Measurements from ENCODE around the gene TNFRSF12A.
"Not testable (repeated sequence)": the region's sequence is repeated elsewhere in the genome, so short reads cannot be mapped to it uniquely, and the experiment has no call there.

Gene TNFRSF12A

GRCh38 chr16:3069146-3069545 is 49.0 kb downstream of the TNFRSF12A start:
- not testable (repeated sequence) for DNase-seq

DNA sequence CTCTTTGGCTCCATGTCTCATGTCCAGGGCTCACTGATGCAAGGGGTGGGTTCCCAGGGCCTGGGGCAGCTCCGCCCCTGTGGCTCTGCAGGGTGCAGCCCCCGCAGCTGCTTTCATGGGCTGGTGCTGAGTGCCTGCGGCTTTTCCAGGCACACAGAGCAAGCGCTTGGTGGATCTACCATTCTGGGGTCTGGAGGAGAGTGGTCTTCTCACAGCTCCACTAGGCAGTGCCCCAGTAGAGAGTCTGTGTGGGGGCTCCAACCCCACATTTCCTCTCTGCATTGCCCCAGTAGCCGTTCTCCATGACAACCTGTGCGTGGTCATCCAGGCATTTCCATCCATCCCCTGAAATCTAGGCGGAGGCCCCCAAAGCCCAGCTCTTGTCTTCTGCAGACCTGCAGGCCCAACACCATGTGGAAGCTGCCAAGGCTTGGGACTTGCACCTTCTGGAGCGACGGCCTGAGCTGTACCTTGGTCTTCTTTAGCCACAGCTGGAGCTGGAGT is 50.5 kb downstream of the TNFRSF12A start:
- DNase-seq: no peak

DNA sequence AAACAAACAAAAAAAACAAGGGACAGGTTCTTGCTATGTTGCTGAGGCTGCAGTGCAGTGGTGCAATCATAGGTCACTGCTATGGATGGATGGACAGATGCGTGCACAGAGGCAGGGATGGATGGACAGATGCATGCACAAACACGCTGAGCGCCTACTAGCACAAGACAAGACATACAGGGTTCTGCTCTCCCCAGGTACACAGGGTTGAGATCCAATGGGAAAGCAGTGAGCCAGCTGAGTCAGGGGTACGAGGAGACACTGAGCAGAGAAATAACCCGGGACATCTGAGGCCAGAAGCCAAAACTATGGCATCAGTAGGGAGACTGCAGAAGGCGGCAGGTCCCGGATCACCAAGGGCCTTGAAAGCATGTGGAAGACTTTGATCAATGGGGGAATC is 51.5 kb downstream of the TNFRSF12A start:
- DNase-seq: no peak

Data from left hindlimb (tissue), 1 donor.